ENCODE measurements around the gene NT5C3A.
"Not testable (repeated sequence)": the region's sequence is repeated elsewhere in the genome, so short reads cannot be mapped to it uniquely, and the experiment has no call there.

Gene NT5C3A

GRCh38 chr7:33040803-33041516, 21.6 kb downstream of the NT5C3A start:
- FAIRE-seq, result peak; percentile 91

DNA sequence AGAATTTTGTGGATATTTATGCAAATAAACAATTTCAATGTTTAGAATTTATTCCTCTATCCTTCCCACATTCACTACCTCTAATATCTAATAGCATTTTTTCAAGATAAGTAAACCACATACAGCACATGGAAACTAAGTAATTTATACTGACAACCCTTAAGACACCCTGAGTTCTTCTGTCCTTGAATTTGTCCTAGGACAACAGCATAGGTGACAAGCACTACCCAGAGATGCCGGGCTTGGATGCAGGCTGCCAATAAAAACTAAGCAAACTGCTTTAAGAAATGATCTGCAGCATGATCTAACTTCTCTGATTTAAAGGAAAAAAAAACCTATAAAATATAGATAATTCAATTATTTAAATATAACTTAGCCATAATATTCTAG, 22.7 kb downstream of the NT5C3A start:
- FAIRE-seq, result no peak

- peak; percentile 97 for FAIRE-seq
Observed at GRCh38 chr7:33039257-33039902, 23.2 kb downstream of the NT5C3A start.

GRCh38 chr7:33038639-33039038, 23.9 kb downstream of the NT5C3A start:
- no peak for FAIRE-seq

DNA sequence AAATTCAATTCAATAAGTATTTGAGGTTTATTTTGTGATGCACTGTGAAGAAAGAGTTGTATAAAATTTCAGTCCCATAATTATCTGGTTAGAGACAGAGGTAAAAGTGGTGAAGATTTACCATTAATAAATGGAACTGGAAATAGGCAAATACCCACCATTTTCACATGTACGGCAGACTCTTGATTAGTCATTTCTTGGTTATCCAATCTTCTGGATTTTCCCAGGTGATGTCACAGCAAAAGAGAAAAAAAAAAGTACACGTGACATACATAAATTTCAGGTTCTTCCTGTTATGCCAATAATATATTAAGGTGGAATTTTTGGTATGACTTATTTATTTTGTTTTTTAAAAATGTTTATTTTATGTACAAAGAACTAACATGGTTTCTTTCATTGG, 26.8 kb downstream of the NT5C3A start:
- FAIRE-seq, result no peak

DNA sequence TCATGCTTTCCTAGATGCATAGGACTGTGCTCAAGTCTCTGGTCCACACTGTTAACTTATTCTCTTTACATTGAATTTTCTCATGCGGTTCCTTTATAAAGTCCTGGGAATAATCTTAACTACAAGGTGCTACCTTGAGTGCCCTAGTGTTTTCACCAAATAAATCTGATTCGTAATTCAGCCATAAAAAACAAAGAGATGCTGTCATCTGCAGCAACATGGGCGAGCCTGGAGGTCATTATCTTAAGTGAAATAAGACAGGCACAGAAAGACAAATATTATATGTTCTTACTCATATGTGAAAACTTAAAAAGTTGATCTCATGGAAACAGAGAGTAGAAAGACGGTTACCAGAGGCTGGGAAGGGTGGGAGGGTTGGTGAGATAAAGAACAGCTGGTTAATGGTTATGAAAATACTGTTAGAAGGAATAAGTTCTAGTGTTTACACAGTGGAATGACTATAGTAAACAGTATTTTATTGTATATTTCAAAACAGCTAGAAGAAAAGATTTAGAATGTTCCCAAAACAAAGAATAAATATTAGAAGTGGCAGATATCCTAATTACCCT, 38.3 kb downstream of the NT5C3A start:
- FAIRE-seq, result peak; percentile 5

DNA sequence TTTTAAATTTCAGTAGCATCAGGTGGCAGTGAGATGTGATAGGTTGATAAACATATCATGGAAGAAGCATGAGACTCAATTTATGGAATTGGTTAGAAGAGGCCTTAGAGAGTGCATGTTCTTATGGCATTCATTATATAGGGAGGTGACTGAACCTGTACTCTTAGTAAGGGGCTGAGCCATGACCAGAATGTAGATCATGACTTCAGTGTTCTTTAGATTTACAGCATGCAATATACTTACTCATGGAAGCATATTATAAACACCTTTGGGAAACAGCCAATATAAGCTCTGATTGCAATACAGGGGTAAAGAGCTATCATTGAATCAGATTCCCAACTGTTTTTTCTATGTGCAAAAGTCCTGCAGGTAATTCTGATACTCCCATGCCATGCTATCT, 50.2 kb downstream of the NT5C3A start:
- FAIRE-seq, result no peak

DNA sequence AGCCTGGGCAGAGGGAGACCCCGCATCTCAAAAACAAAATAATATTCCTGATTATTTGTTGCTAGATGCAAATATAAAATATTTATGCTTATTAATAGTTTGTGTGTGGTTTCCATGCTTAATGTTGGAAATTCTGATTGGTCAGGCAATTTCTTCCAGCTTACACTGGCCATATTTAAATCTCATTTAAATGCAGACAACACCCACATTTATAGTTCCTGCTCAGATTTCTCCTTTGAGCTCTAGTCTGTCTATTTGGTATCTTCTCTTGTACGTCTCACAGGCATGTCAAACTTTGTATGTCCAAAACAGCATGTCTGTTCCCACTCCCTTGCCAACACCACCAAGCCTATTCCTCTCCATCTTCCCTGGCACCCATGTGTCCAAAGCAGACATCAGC, 52.8 kb downstream of the NT5C3A start:
- no peak for FAIRE-seq

GRCh38 chr7:33005690-33006089, 56.9 kb downstream of the NT5C3A start:
- FAIRE-seq, result not testable (repeated sequence)

GRCh38 chr7:33005193-33005592, 57.4 kb downstream of the NT5C3A start:
- not testable (repeated sequence) for FAIRE-seq

GRCh38 chr7:33004104-33004616, 58.4 kb downstream of the NT5C3A start:
- FAIRE-seq, result not testable (repeated sequence)

DNA sequence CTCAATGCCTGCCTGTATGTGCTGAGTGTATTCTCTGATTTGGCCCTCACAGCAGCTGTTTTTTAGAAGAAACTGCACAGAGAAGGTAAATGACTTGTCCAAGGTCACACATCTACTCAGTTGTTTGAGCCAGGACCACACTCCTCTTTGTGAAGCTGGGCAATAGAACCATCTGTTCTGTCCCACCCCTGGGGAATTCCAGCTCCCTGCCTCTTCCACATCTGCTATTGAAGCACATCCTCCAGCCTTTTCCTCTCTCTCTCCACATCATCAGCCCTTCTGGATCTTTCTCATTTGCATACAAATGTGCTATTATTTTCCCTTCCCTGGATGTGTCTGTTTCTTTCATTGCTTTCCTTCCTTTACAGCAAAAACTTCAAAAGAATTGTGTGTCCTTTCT, 59.5 kb downstream of the NT5C3A start:
- FAIRE-seq, result not testable (repeated sequence)

GRCh38 chr7:32999380-32999779, 63.2 kb downstream of the NT5C3A start:
- FAIRE-seq, result not testable (repeated sequence)

- not testable (repeated sequence) for FAIRE-seq
Observed at GRCh38 chr7:32998361-32999171, 64.0 kb downstream of the NT5C3A start.

DNA sequence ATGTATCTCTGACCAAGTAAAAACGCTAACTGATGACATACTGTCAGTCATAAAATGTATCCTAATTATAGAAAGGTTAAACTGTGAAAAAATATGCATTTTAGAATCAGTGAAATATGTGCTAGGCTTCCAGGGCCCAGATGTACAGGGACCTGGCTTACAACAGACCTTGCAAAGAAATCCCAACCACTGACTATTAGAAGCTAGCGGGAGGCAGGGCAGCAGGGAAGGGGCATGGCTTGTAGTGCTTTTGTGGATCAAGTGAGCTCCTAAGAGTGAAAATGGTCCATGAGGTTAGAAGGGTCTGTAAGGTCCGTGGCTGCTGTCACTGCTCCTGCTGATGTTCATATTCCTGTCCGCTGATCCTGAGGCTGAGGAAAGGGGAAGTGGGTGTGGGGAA, 64.6 kb downstream of the NT5C3A start:
- FAIRE-seq, result peak; percentile 55

- not testable (repeated sequence) for FAIRE-seq
Observed at GRCh38 chr7:32992750-32993149, 69.8 kb downstream of the NT5C3A start.

DNA sequence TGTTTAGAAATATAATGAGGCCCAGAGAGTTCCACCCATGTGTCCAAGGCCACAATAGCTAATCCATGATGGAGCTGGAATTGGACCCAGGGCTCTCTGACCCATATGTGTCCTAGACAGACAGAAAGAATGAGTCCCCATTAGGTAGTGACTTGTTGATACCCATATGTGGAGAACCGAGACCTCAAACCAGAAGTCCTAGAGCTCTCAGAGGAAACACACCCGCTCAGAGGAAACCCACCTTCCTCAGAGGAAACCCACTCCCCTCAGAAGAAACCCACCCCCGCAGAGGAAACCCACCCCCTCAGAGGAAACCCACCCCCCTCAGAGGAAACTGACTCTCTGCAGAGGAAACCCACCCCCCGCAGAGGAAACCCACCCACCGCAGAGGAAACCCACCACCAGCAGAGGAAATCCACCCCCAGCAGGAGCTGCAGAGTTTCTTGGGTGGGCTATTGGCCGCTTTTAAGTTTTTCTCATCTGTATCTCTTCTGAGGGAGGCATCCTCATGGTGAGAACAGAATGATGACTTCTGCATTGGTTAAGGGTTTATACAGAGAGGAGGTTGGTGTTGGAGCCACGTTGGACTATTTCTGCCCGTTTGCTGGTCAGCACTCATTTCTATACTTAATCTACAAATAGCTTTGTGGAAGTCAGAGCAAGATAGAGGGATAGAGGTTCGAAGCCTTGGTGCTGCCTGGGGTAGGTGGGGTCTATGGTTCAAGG, 70.4 kb downstream of the NT5C3A start:
- not testable (repeated sequence) for FAIRE-seq

DNA sequence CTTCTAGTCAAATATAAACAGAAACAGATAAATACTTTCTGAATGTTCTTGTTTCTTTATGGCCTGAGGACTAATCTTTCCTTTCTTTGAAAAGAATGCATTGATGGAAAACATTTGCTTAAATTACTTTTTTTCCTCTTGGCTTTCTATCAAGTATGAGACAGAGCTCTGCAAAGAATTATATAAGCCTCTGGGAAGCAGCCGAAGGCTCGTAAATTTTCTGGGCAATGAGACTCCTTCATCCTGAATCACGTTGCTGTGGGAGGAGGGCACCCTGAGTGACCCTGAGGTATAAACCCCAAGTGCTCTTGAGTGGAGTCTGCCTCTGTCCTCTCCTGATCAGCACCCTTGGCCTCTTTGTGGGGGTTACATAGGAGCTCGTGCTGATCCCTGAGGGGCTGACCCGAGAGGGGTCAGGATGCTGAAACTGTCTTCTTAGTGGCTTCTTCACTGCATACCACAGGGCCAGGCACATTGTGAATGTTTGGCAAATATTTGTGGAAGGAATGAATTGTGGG, 71.4 kb downstream of the NT5C3A start:
- not testable (repeated sequence) for FAIRE-seq

GRCh38 chr7:32988148-32988547, 74.4 kb downstream of the NT5C3A start:
- not testable (repeated sequence) for FAIRE-seq

DNA sequence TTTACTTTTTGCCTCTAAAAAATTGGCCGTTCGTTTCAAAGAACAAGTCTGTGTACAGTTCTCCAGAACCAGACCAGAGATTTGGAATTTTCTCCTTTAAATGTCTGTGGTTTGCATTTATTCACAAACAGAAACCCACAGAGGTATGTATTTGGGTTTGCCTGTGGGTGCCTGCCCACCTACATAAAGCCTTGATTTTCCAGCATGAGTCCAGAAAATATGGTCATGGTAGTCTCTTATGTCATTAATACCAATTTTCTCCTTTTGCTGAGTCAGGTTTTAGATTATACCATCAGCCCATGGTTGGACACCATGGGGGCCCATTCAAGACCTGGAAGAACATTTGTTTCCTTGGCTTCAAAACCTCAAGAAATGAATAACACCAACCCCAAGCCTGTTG, 82.7 kb downstream of the NT5C3A start:
- FAIRE-seq, result not testable (repeated sequence)

DNA sequence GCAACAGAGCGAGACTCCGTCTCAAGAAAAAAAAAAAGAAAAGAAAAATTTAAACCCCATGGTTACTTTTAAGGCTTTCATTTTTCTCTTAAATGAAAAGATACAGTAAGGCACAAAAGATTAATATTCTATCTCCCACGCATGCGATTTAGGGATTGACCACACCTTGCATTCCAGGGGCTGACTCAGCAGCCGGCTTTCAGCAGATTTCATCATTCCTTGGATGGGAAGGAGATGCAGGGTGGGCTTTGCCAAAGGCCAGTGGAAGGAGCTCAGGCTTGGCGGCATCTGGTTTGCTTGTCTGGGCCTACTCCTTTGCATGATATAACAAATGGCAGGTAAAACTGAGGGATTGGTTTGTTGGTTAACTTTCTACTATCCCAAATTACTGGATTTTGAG, 83.3 kb downstream of the NT5C3A start:
- FAIRE-seq, result not testable (repeated sequence)

DNA sequence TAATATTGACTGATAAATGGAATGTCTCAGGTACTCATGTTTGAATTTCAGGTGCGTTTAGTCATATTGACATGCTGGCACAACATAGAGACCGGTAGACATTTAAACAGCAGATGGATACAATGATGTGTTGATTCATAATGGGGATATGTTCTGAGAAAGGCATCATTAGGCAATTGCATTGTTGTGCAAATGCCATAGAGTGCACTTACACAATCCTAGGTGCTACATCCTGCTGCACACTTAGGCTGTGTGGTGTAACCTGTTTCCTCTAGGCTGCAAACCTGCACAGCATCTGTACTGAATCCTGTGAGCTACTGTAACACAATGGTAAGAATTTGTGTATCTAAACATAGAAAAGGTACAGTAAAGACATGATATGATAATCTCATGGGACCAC, 85.4 kb downstream of the NT5C3A start:
- FAIRE-seq, result not testable (repeated sequence)
